GM21723 (cell line): ENCODE measurements around the gene CLRN3.

Source experiments
- ATAC-seq: cut with Tn5 transposase; IDR thresholded peaks from one replicate; pipeline ENCODE4 v1.9.1; 2021; ENCODE audit warnings: mild to moderate bottlenecking, moderate library complexity; ENCODE audit not compliant: unreplicated experiment

The CLRN3 gene

GRCh38 chr10:127851661-127852194 lies 41.0 kb downstream of the CLRN3 start:
- no peak for ATAC-seq

- no peak for ATAC-seq
These were observed 41.8 kb downstream of the CLRN3 start for GRCh38 chr10:127850944-127851343.

GRCh38 chr10:127849921-127850320 lies 42.8 kb downstream of the CLRN3 start:
- ATAC-seq, result no peak

GRCh38 chr10:127849224-127849623 lies 43.5 kb downstream of the CLRN3 start:
- ATAC-seq, result no peak

GRCh38 chr10:127848226-127848625 lies 44.5 kb downstream of the CLRN3 start:
- ATAC-seq, result no peak

- ATAC-seq, result no peak
These were observed 47.0 kb downstream of the CLRN3 start for GRCh38 chr10:127845756-127846155.

- no peak for ATAC-seq
These were observed 51.9 kb downstream of the CLRN3 start for GRCh38 chr10:127840884-127841283.

GRCh38 chr10:127836966-127837365 lies 55.8 kb downstream of the CLRN3 start:
- no peak for ATAC-seq

GRCh38 chr10:127836176-127836575 lies 56.6 kb downstream of the CLRN3 start:
- no peak for ATAC-seq

GRCh38 chr10:127834791-127835190 lies 58.0 kb downstream of the CLRN3 start:
- ATAC-seq, result no peak

- no peak for ATAC-seq
These were observed 58.5 kb downstream of the CLRN3 start for GRCh38 chr10:127834221-127834620.

GRCh38 chr10:127833804-127834203 lies 58.9 kb downstream of the CLRN3 start:
- no peak for ATAC-seq

- no peak for ATAC-seq
These were observed 60.2 kb downstream of the CLRN3 start for GRCh38 chr10:127832501-127832900.

GRCh38 chr10:127830414-127830813 lies 62.3 kb downstream of the CLRN3 start:
- no peak for ATAC-seq
